Activated T-cell treated with anti-CD3 and anti-CD28 coated beads, Interleukin-2, amount 50 U/mL, for 4 hours (primary cell): ENCODE measurements around the gene PRIMA1. TPM values are rescaled to one million over a fixed set of nuclear protein-coding genes. Genes with fewer than 3 reads are reported as not detected.

Experiments used
- ATAC-seq, 2 donors: fragments of 200-7000 bp; cut with Tn5 transposase; one replicate each; pipeline ENCODE4 v1.10.0; 2021
- DNase-seq: peaks from one replicate; pipeline ENCODE4 v3.0.0-alpha.2; 2020
- H3K27me3 Mint-ChIP-seq: one replicate; pipeline ENCODE4 v1.8.0; 2021; ENCODE audit warnings: low read depth, mixed read lengths
- H3K36me3 Mint-ChIP-seq: one replicate; pipeline ENCODE4 v1.8.0; 2022; ENCODE audit warnings: mixed read lengths; ENCODE audit not compliant: insufficient read depth
- H3K4me1 Mint-ChIP-seq: one replicate; pipeline ENCODE4 v1.8.0; 2021; ENCODE audit warnings: low read depth, mixed read lengths
- H3K4me3 Mint-ChIP-seq: one replicate; pipeline ENCODE4 v1.8.0; 2021; ENCODE audit warnings: mild to moderate bottlenecking, moderate library complexity, mixed read lengths
- H3K9me3 Mint-ChIP-seq: one replicate; pipeline ENCODE4 v1.8.0; 2021; ENCODE audit warnings: mixed read lengths
- total RNA-seq, 3 donors: library from RNA; stranded (reverse); gene quantifications; one replicate each; pipeline ENCODE4 v1.2.1, GENCODE V29; 2021

The PRIMA1 gene
- total RNA-seq, 3 donors from 2014 or later = not detected

GRCh38 chr14:93709249-93709648 lies 79.0 kb downstream of the PRIMA1 start:
- Mint-ChIP-seq H3K27me3 (no peaks in the 10 kb centered on the region), H3K9me3 (no peaks in the 10 kb centered on the region), H3K4me3 (no peak overlapping the region), H3K4me1 (no peaks in the 10 kb centered on the region), H3K36me3 (no peaks in the 10 kb centered on the region)
- ATAC-seq = no peak
- no peak for DNase-seq

GRCh38 chr14:93708800-93709199 lies 79.5 kb downstream of the PRIMA1 start:
- DNase-seq (no peak), ATAC-seq (no peak)
- H3K36me3 Mint-ChIP-seq = no peaks in the 10 kb centered on the region
- H3K4me3 Mint-ChIP-seq = no peak overlapping the region
- peaks cover 2% of the 10 kb centered on the region for H3K27me3 Mint-ChIP-seq
- no peaks in the 10 kb centered on the region for H3K4me1 Mint-ChIP-seq
- no peaks in the 10 kb centered on the region for H3K9me3 Mint-ChIP-seq

- ATAC-seq (no peak), DNase-seq (no peak)
- Mint-ChIP-seq H3K27me3 (peaks cover 7% of the 10 kb centered on the region), H3K9me3 (no peaks in the 10 kb centered on the region), H3K4me1 (no peaks in the 10 kb centered on the region), H3K4me3 (no peak overlapping the region), H3K36me3 (no peaks in the 10 kb centered on the region)
Measured at GRCh38 chr14:93708311-93708734, 80.0 kb downstream of the PRIMA1 start.

- no peak for ATAC-seq
- H3K36me3 Mint-ChIP-seq = no peaks in the 10 kb centered on the region
- peaks cover 15% of the 10 kb centered on the region for H3K27me3 Mint-ChIP-seq
- no peak overlapping the region for H3K4me3 Mint-ChIP-seq
- no peaks in the 10 kb centered on the region for H3K9me3 Mint-ChIP-seq
- H3K4me1 Mint-ChIP-seq = no peaks in the 10 kb centered on the region
- no peak for DNase-seq
Measured at GRCh38 chr14:93707475-93707874, 80.8 kb downstream of the PRIMA1 start.

- Mint-ChIP-seq H3K36me3 (no peaks in the 10 kb centered on the region), H3K27me3 (peaks cover 23% of the 10 kb centered on the region), H3K4me3 (no peak overlapping the region), H3K4me1 (no peaks in the 10 kb centered on the region), H3K9me3 (peaks cover 5% of the 10 kb centered on the region)
- ATAC-seq (no peak), DNase-seq (no peak)
Measured at GRCh38 chr14:93706360-93706955, 81.8 kb downstream of the PRIMA1 start.

GRCh38 chr14:93705513-93706156 lies 82.7 kb downstream of the PRIMA1 start:
- peaks cover 23% of the 10 kb centered on the region for H3K27me3 Mint-ChIP-seq
- H3K4me3 Mint-ChIP-seq = no peak overlapping the region
- no peaks in the 10 kb centered on the region for H3K36me3 Mint-ChIP-seq
- no peak for ATAC-seq
- DNase-seq = no peak
- no peaks in the 10 kb centered on the region for H3K4me1 Mint-ChIP-seq
- H3K9me3 Mint-ChIP-seq = peaks cover 9% of the 10 kb centered on the region

GRCh38 chr14:93703941-93704340 lies 84.3 kb downstream of the PRIMA1 start:
- H3K4me3 Mint-ChIP-seq = no peak overlapping the region
- H3K27me3 Mint-ChIP-seq = peaks cover 23% of the 10 kb centered on the region
- H3K9me3 Mint-ChIP-seq = peaks cover 22% of the 10 kb centered on the region
- H3K4me1 Mint-ChIP-seq = no peaks in the 10 kb centered on the region
- no peaks in the 10 kb centered on the region for H3K36me3 Mint-ChIP-seq
- DNase-seq (no peak), ATAC-seq (no peak)

GRCh38 chr14:93702946-93703345 lies 85.3 kb downstream of the PRIMA1 start:
- Mint-ChIP-seq H3K36me3 (no peaks in the 10 kb centered on the region), H3K4me1 (no peaks in the 10 kb centered on the region), H3K27me3 (peaks cover 23% of the 10 kb centered on the region), H3K4me3 (no peak overlapping the region), H3K9me3 (peaks cover 25% of the 10 kb centered on the region)
- ATAC-seq (no peak), DNase-seq (no peak)

- Mint-ChIP-seq H3K27me3 (peaks cover 23% of the 10 kb centered on the region), H3K4me1 (no peaks in the 10 kb centered on the region), H3K9me3 (peaks cover 26% of the 10 kb centered on the region), H3K36me3 (no peaks in the 10 kb centered on the region), H3K4me3 (no peak overlapping the region)
- no peak for DNase-seq
- ATAC-seq = no peak
Measured at GRCh38 chr14:93701562-93701961, 86.7 kb downstream of the PRIMA1 start.

GRCh38 chr14:93700928-93701327 lies 87.4 kb downstream of the PRIMA1 start:
- Mint-ChIP-seq H3K9me3 (peaks cover 26% of the 10 kb centered on the region), H3K4me3 (no peak overlapping the region), H3K36me3 (no peaks in the 10 kb centered on the region), H3K4me1 (no peaks in the 10 kb centered on the region), H3K27me3 (peaks cover 24% of the 10 kb centered on the region)
- ATAC-seq (no peak), DNase-seq (no peak)

GRCh38 chr14:93693914-93694313 lies 94.4 kb downstream of the PRIMA1 start:
- Mint-ChIP-seq H3K9me3 (peaks cover 4% of the 10 kb centered on the region), H3K4me1 (no peaks in the 10 kb centered on the region), H3K4me3 (no peak overlapping the region), H3K27me3 (peaks cover 14% of the 10 kb centered on the region), H3K36me3 (no peaks in the 10 kb centered on the region)
- no peak for DNase-seq
- no peak for ATAC-seq

GRCh38 chr14:93691042-93691780 lies 97.1 kb downstream of the PRIMA1 start:
- Mint-ChIP-seq H3K27me3 (peaks cover 24% of the 10 kb centered on the region), H3K9me3 (no peaks in the 10 kb centered on the region), H3K4me3 (no peak overlapping the region), H3K36me3 (no peaks in the 10 kb centered on the region), H3K4me1 (no peaks in the 10 kb centered on the region)
- DNase-seq = no peak
- no peak for ATAC-seq

GRCh38 chr14:93690146-93690545 lies 98.1 kb downstream of the PRIMA1 start:
- no peak for DNase-seq
- Mint-ChIP-seq H3K9me3 (no peaks in the 10 kb centered on the region), H3K4me1 (no peaks in the 10 kb centered on the region), H3K27me3 (peaks cover 24% of the 10 kb centered on the region), H3K4me3 (no peak overlapping the region), H3K36me3 (no peaks in the 10 kb centered on the region)
- no peak for ATAC-seq

- Mint-ChIP-seq H3K9me3 (no peaks in the 10 kb centered on the region), H3K27me3 (peaks cover 27% of the 10 kb centered on the region), H3K36me3 (no peaks in the 10 kb centered on the region), H3K4me3 (no peak overlapping the region), H3K4me1 (no peaks in the 10 kb centered on the region)
- ATAC-seq = no peak
- no peak for DNase-seq
Measured at GRCh38 chr14:93688820-93689219, 99.5 kb downstream of the PRIMA1 start.

- Mint-ChIP-seq H3K27me3 (peaks cover 27% of the 10 kb centered on the region), H3K4me3 (no peak overlapping the region), H3K36me3 (no peaks in the 10 kb centered on the region), H3K9me3 (no peaks in the 10 kb centered on the region), H3K4me1 (no peaks in the 10 kb centered on the region)
- ATAC-seq = no peak
- no peak for DNase-seq
Measured at GRCh38 chr14:93688239-93688666, 100.0 kb downstream of the PRIMA1 start.
